Stimulated activated CD8-positive, alpha-beta memory T cell treated with anti-CD3 and anti-CD28 coated beads, Interleukin-4, amount 100 ng/mL, for 4 hours (primary cell): Measurements from ENCODE around the gene PGC.

Source experiments
- DNase-seq, 2 donors: peaks; one replicate each; pipeline ENCODE4 v3.0.0-alpha.2; 2020; ENCODE audit warnings: low read depth in 2 of 2, low spot score in 1 of 2

Gene PGC

GRCh38 chr6:41732149-41732548 lies 15.0 kb downstream of the PGC start:
- no peak for DNase-seq

- DNase-seq = no peak
These were observed 15.6 kb downstream of the PGC start for GRCh38 chr6:41731561-41732086.

GRCh38 chr6:41730531-41731436 lies 16.4 kb downstream of the PGC start:
- no peak for DNase-seq

GRCh38 chr6:41729624-41730023 lies 17.6 kb downstream of the PGC start:
- DNase-seq = no peak

GRCh38 chr6:41728954-41729353 lies 18.2 kb downstream of the PGC start:
- DNase-seq = no peak

- no peak for DNase-seq
These were observed 18.9 kb downstream of the PGC start for GRCh38 chr6:41728073-41728936.

GRCh38 chr6:41727705-41728072 lies 19.5 kb downstream of the PGC start:
- DNase-seq = no peak

GRCh38 chr6:41726876-41727275 lies 20.3 kb downstream of the PGC start:
- no peak for DNase-seq

GRCh38 chr6:41724586-41725501 lies 22.4 kb downstream of the PGC start:
- no peak for DNase-seq

- no peak for DNase-seq
These were observed 23.0 kb downstream of the PGC start for GRCh38 chr6:41724228-41724580.

GRCh38 chr6:41723530-41724227 lies 23.5 kb downstream of the PGC start:
- DNase-seq = no peak

- no peak for DNase-seq
These were observed 24.1 kb downstream of the PGC start for GRCh38 chr6:41722969-41723529.

GRCh38 chr6:41721414-41721813 lies 25.8 kb downstream of the PGC start:
- no peak for DNase-seq

GRCh38 chr6:41720783-41721182 lies 26.4 kb downstream of the PGC start:
- DNase-seq = no peak

- DNase-seq = no peak
These were observed 27.0 kb downstream of the PGC start for GRCh38 chr6:41720262-41720620.

- DNase-seq = no peak
These were observed 27.5 kb downstream of the PGC start for GRCh38 chr6:41719436-41720261.

GRCh38 chr6:41718828-41719227 lies 28.4 kb downstream of the PGC start:
- no peak for DNase-seq

GRCh38 chr6:41717392-41717736 lies 29.8 kb downstream of the PGC start:
- DNase-seq = no peak
